WTC11 (cell line): Measurements from ENCODE around the gene TMEM178B.

Experiments
- TCF7 ChIP-seq: sonication (generic); formaldehyde crosslinking; IDR thresholded peaks from 2 replicates; pipeline ENCODE4 v1.8.0; 2022; ENCODE audit warnings: mild to moderate bottlenecking, low read depth, missing genetic modification reagents, moderate library complexity
- ZNF138 ChIP-seq: sonication (generic); formaldehyde crosslinking; conservative IDR thresholded peaks from 2 replicates; pipeline ENCODE4 v1.8.1; 2022; ENCODE audit warnings: mild to moderate bottlenecking, moderate library complexity, missing genetic modification reagents

- TF ChIP-seq TCF7 (CRISPR knock-in tag): no peak
- TF ChIP-seq ZNF138 (CRISPR knock-in tag): no peak
These were observed 513 bp downstream of the TMEM178B start for GRCh38 chr7:141074162-141074991.
